GM12878 (cell line): ENCODE results near the gene CHPT1. TPM values are rescaled to one million over a fixed set of nuclear protein-coding genes. Genes with fewer than 3 reads are reported as not detected.

Experiments used
- ATAC-seq: fragments of 200-7000 bp; cut with Tn5 transposase; 3 replicates; pipeline ENCODE4 v1.9.1; 2020; ENCODE audit warnings: mild to moderate bottlenecking, moderate library complexity
- BruUV-seq: library from RNA; stranded (reverse); fragments of 400-500 nt; replicated peaks from 2 replicates; lab custom pipeline; 2021; lab: Mats Ljungman, UMichigan
- CTCF ChIA-PET: fragments of 300-600 bp; sonication (Branson Sonifier 250); formaldehyde crosslinking; extraction: SDS; loops from one replicate; lab custom pipeline; 2021; ENCODE audit warnings: inconsistent platforms; lab: Yijun Ruan, JAX
- POLR2A ChIA-PET: fragments of 350-600 bp; formaldehyde crosslinking; extraction: SDS; loops from one replicate; lab custom pipeline; 2021; ENCODE audit warnings: inconsistent platforms; lab: Charles Lee
- RAD21 ChIA-PET: fragments of 300-600 bp; sonication (Branson Sonifier 250); formaldehyde crosslinking; loops from one replicate; lab custom pipeline; 2023; ENCODE audit warnings: antibody characterized with exemption; ENCODE audit not compliant: unreplicated experiment; lab: Charles Lee
- SMC1A ChIA-PET: fragments of 300-600 bp; sonication (Branson Sonifier 250); formaldehyde crosslinking; loops from one replicate; lab custom pipeline; 2023; ENCODE audit not compliant: unreplicated experiment, uncharacterized antibody; lab: Charles Lee
- DNase-seq: peaks from one replicate; pipeline ENCODE4 v3.0.0-alpha.2; 2011; ENCODE audit warnings: low read depth, low spot score
- FAIRE-seq: peaks from 3 replicates; lab custom pipeline; 2011; peaks lifted over from hg19 to GRCh38; lab: Jason Lieb, UNC
- H2AFZ ChIP-seq: 2 replicates; pipeline ENCODE4 v1.6.0; 2011; ENCODE audit warnings: low read depth, low read length, control low read depth; ENCODE audit not compliant: control insufficient read depth
- H3K27ac ChIP-seq: 2 replicates; pipeline ENCODE4 v1.5.1; 2011; ENCODE audit warnings: control low read depth; ENCODE audit not compliant: control insufficient read depth, insufficient read depth
- H3K27me3 ChIP-seq, 2 experiments: replicated peaks in 1 of 2; 2 replicates each; pipeline versions ENCODE4 v1.6.0 to v1.6.1; 2011; ENCODE audit warnings: low read length in 1 of 2; ENCODE audit not compliant: control insufficient read depth in 2 of 2, insufficient read depth in 2 of 2
- H3K36me3 ChIP-seq, 2 experiments: 2 replicates each; pipeline ENCODE4 v1.5.1; 2011; ENCODE audit warnings: low read length in 1 of 2; ENCODE audit not compliant: control insufficient read depth in 2 of 2, insufficient read depth in 2 of 2
- H3K4me1 ChIP-seq: 2 replicates; pipeline ENCODE4 v1.6.1; 2011; ENCODE audit warnings: mild to moderate bottlenecking, low read length, moderate library complexity, mixed read lengths; ENCODE audit not compliant: control insufficient read depth, insufficient read depth
- H3K4me2 ChIP-seq: 2 replicates; pipeline ENCODE4 v1.6.0; 2011; ENCODE audit warnings: control low read depth; ENCODE audit not compliant: control insufficient read depth, insufficient read depth
- H3K4me3 ChIP-seq: fragments of 200-600 bp; sonication (generic); 2 replicates; pipeline ENCODE4 v1.5.1; 2016
- H3K79me2 ChIP-seq: 2 replicates; pipeline ENCODE4 v1.6.0; 2011; ENCODE audit warnings: low read length; ENCODE audit not compliant: control insufficient read depth, insufficient read depth
- H3K9ac ChIP-seq: 2 replicates; pipeline ENCODE4 v1.8.0; 2011; ENCODE audit warnings: low read length, control low read depth, mixed read lengths; ENCODE audit not compliant: control insufficient read depth, insufficient read depth
- H3K9me3 ChIP-seq: replicated peaks from 3 replicates; pipeline ENCODE4 v1.5.1; 2011; ENCODE audit warnings: mild to moderate bottlenecking, low read length; ENCODE audit not compliant: control insufficient read depth, insufficient read depth
- H4K20me1 ChIP-seq: 2 replicates; pipeline ENCODE4 v1.6.0; 2011; ENCODE audit not compliant: control insufficient read depth, insufficient read depth
- BCL11A ChIP-seq: IDR thresholded peaks from 2 replicates; pipeline ENCODE4 v1.6.1; 2011; ENCODE audit warnings: low read depth, low read length
- EZH2 ChIP-seq: IDR thresholded peaks from 2 replicates; pipeline ENCODE4 v1.6.1; 2012; ENCODE audit warnings: low read depth, mild to moderate bottlenecking, control low read depth, inconsistent platforms, low read length, borderline replicate concordance; ENCODE audit not compliant: control insufficient read depth
- HDAC2 ChIP-seq: fragments of 200-600 bp; sonication (generic); IDR thresholded peaks from 2 replicates; pipeline ENCODE4 v1.6.1; 2017
- HDGF ChIP-seq: fragments of 450-650 bp; IDR thresholded peaks from 2 replicates; pipeline ENCODE4 v1.6.1; 2016; ENCODE audit warnings: antibody characterized with exemption
- KLF5 ChIP-seq: fragments of 450-650 bp; IDR thresholded peaks from 2 replicates; pipeline ENCODE4 v1.6.1; 2014; ENCODE audit warnings: mild to moderate bottlenecking; ENCODE audit not compliant: partially characterized antibody
- MEF2A ChIP-seq: IDR thresholded peaks from 2 replicates; pipeline ENCODE4 v1.6.1; 2011; ENCODE audit warnings: low read depth, mild to moderate bottlenecking, low read length, moderate library complexity; ENCODE audit not compliant: insufficient read depth
- NBN ChIP-seq: fragments of 450-650 bp; IDR thresholded peaks from 2 replicates; pipeline ENCODE4 v1.6.1; 2016
- PKNOX1 ChIP-seq: fragments of 450-650 bp; IDR thresholded peaks from 2 replicates; pipeline ENCODE4 v1.6.1; 2016; ENCODE audit warnings: mild to moderate bottlenecking
- POU2F2 ChIP-seq: IDR thresholded peaks from 3 replicates; pipeline ENCODE4 v1.6.1; 2011; ENCODE audit warnings: low read depth, mild to moderate bottlenecking, low read length, borderline replicate concordance
- RAD21 ChIP-seq: IDR thresholded peaks from 2 replicates; pipeline ENCODE4 v1.6.1; 2011; ENCODE audit warnings: mild to moderate bottlenecking, low read depth, low read length, moderate library complexity; ENCODE audit not compliant: insufficient read depth
- SIN3A ChIP-seq: IDR thresholded peaks from 2 replicates; pipeline ENCODE4 v1.6.1; 2012; ENCODE audit warnings: low read depth, low read length, improper control_type of control experiment
- WGBS: methylation state at CpG from one replicate; pipeline ENCODE4 v1.1.6; 2016; ENCODE audit warnings: low lambda C conversion rate; ENCODE audit not compliant: insufficient replicate concordance, insufficient coverage; ENCODE audit errors: missing lambda C conversion rate; 5-methylcytosine and 5-hydroxymethylcytosine counted together
- in situ Hi-C: fragments of 300-500 bp; cut with MboI; formaldehyde crosslinking; loops from 9 replicates; pipeline ENCODE4 v1.14.3; 2018; ENCODE audit warnings: mixed read lengths
- intact Hi-C: fragments of 100-400 bp; cut with micrococcal nuclease; formaldehyde crosslinking; loops from one replicate; pipeline ENCODE4 v1.14.2; 2022; ENCODE audit not compliant: unreplicated experiment
- polyA plus RNA-seq, 11 experiments: library from polyadenylated mRNA; depleted of rRNA in 4 of 11; unstranded in 6 of 11; stranded (reverse) in 5 of 11; fragments of >200 nt; fragmentation: Nextera tagmentation in 4 of 11; fragmentation: Illumina TruSeq in 1 of 11; extraction: Ambion mirVana in 4 of 11; extraction: Trizol in 1 of 11; gene quantifications; 1 replicate in 1 of 11; 2 replicates in 10 of 11; pipeline versions ENCODE4 v1.2.1 to v1.2.3, GENCODE V29; 2011 to 2016; ENCODE audit warnings: inconsistent platforms in 2 of 11, missing spikeins in 2 of 11, low read depth in 1 of 11
- total RNA-seq, 4 experiments: library from RNA; depleted of rRNA in 3 of 4; stranded (reverse); fragments of >200 nt in 3 of 4; fragmentation: Illumina TruSeq in 1 of 4; extraction: Trizol in 1 of 4; gene quantifications; 2 replicates each; pipeline versions ENCODE4 v1.2.1 to v1.2.3, GENCODE V29; 2013 to 2021
- TF ChIP-seq, protein P1 (sequence below): IDR thresholded peaks from 2 replicates; pipeline ENCODE4 v1.6.1; 2011; ENCODE audit warnings: borderline replicate concordance, low read depth, mild to moderate bottlenecking, moderate library complexity, mixed read lengths, low read length; ENCODE audit not compliant: insufficient read depth; ENCODE audit errors: extremely low read length

Gene CHPT1
- total and polyA plus RNA-seq, 10 of the 15 experiments (the other 5 are each of a cell fraction or from before 2014, with no cell fraction given), result 0.85 to 10.2 (median 3.9) TPM

DNA sequence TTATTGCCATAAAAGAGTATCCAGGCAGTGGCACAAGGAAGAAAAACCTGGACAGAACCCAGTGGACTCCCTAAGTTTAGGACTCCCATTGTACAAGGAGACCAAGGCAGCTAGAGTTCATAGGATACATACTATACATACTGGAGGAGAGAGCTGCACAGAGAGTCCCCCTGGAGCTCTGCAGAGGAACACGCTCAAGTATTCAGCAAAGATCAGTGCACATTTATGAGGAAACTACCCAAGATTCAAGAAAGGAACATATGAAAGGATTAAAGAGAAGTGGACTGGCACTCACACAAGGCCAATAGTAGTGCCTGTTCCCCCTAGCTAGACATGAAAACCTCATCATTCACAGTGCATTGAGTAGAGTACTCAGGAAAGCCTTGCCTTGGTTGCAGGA lies 43.0 kb upstream of the CHPT1 start:
- in situ Hi-C loops, result no loop called here
- FAIRE-seq, result no peak

GRCh38 chr12:101655393-101655792 lies 42.0 kb upstream of the CHPT1 start:
- POLR2A ChIA-PET, result no interaction called here
- ATAC-seq, result no peak
- intact Hi-C loops (no loop called here), in situ Hi-C loops (no loop called here)
- H3K9ac ChIP-seq, result no peak overlapping the region
- SMC1A ChIA-PET, result interaction anchor here (1.2 kb wide), 1 partner anchor 49 kb away, joined by 3 read pairs; no protein-coding TSS in a partner anchor
- WGBS, result 37% methylated on average over 2 of the region's 2 CpGs
- H3K4me2 ChIP-seq, result no peak overlapping the region
- no peaks in the 10 kb centered on the region for H4K20me1 ChIP-seq
- CTCF ChIA-PET, result no interaction called here
- RAD21 ChIA-PET, result no interaction called here
- no peaks in the 10 kb centered on the region for H3K36me3 ChIP-seq
- no TSS peak for BruUV-seq
- H3K4me1 ChIP-seq, result no peaks in the 10 kb centered on the region
- H3K9me3 ChIP-seq, result no peaks in the 10 kb centered on the region; the same call in 1 of the 3 replicates
- H3K27me3 ChIP-seq, result no peaks in the 10 kb centered on the region
- FAIRE-seq, result no peak
- no peak overlapping the region for H3K4me3 ChIP-seq
- no peak overlapping the region for H2AFZ ChIP-seq
- no peak overlapping the region for H3K27ac ChIP-seq
- DNase-seq, result no peak
- H3K79me2 ChIP-seq, result no peaks in the 10 kb centered on the region
- no peak for TF ChIP-seq HDGF
- no peak for TF ChIP-seq POU2F2
- no peak for TF ChIP-seq NBN
- TF ChIP-seq, protein P1, sequence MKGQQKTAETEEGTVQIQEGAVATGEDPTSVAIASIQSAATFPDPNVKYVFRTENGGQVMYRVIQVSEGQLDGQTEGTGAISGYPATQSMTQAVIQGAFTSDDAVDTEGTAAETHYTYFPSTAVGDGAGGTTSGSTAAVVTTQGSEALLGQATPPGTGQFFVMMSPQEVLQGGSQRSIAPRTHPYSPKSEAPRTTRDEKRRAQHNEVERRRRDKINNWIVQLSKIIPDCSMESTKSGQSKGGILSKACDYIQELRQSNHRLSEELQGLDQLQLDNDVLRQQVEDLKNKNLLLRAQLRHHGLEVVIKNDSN, result no peak
- no peak for TF ChIP-seq PKNOX1
- TF ChIP-seq MEF2A, result no peak
- TF ChIP-seq HDAC2, result no peak
- TF ChIP-seq KLF5, result no peak
- TF ChIP-seq EZH2, result no peak

More for the DNA sequence above, 43.0 kb upstream of the CHPT1 start:
- H2AFZ ChIP-seq, result no peak overlapping the region
- no peaks in the 10 kb centered on the region for H3K36me3 ChIP-seq
- POLR2A ChIA-PET, result no interaction called here
- BruUV-seq, result no TSS peak
- DNase-seq (no peak), ATAC-seq (no peak)
- H3K4me1 ChIP-seq, result no peaks in the 10 kb centered on the region
- RAD21 ChIA-PET, result no interaction called here
- no peaks in the 10 kb centered on the region for H3K27me3 ChIP-seq
- intact Hi-C loops, result no loop called here
- H3K4me2 ChIP-seq, result no peak overlapping the region
- SMC1A ChIA-PET, result interaction anchor here (1.2 kb wide), 1 partner anchor 48 kb away, joined by 3 read pairs; no protein-coding TSS in a partner anchor
- H3K4me3 ChIP-seq, result no peak overlapping the region
- H3K9me3 ChIP-seq, result no peaks in the 10 kb centered on the region; the same call in 1 of the 3 replicates
- TF ChIP-seq RAD21 (no peak), SIN3A (no peak), BCL11A (no peak)
- TF ChIP-seq, protein P1, result no peak
- H3K27ac ChIP-seq, result no peak overlapping the region
- H3K9ac ChIP-seq, result no peak overlapping the region
- H3K79me2 ChIP-seq, result no peaks in the 10 kb centered on the region
- no peaks in the 10 kb centered on the region for H4K20me1 ChIP-seq
- WGBS, result 47% methylated on average over 1 of the region's 1 CpG
- CTCF ChIA-PET, result no interaction called here
